Measurements from ENCODE around the gene NRXN3.
"Not testable (repeated sequence)": the region's sequence is repeated elsewhere in the genome, so short reads cannot be mapped to it uniquely, and the experiment has no call there.

Gene NRXN3

GRCh38 chr14:79100578-79100977 is 930.4 kb downstream of the NRXN3 start:
- no peak for FAIRE-seq

GRCh38 chr14:79101388-79101787 is 931.2 kb downstream of the NRXN3 start:
- FAIRE-seq = no peak

- no peak for FAIRE-seq
Measured at GRCh38 chr14:79103764-79104163, 933.6 kb downstream of the NRXN3 start.

GRCh38 chr14:79110564-79110963 is 940.4 kb downstream of the NRXN3 start:
- FAIRE-seq = not testable (repeated sequence)

GRCh38 chr14:79111987-79112501 is 941.9 kb downstream of the NRXN3 start:
- FAIRE-seq = no peak

GRCh38 chr14:79117561-79117960 is 947.4 kb downstream of the NRXN3 start:
- FAIRE-seq = no peak

- no peak for FAIRE-seq
Measured at GRCh38 chr14:79118291-79118690, 948.1 kb downstream of the NRXN3 start.

GRCh38 chr14:79134361-79134760 is 964.2 kb downstream of the NRXN3 start:
- FAIRE-seq = no peak

GRCh38 chr14:79136071-79137044 is 966.2 kb downstream of the NRXN3 start:
- no peak for FAIRE-seq

- no peak for FAIRE-seq
Measured at GRCh38 chr14:79137045-79137430, 966.9 kb downstream of the NRXN3 start.

GRCh38 chr14:79137836-79138235 is 967.7 kb downstream of the NRXN3 start:
- FAIRE-seq = no peak

- FAIRE-seq = no peak
Measured at GRCh38 chr14:79144896-79145295, 974.7 kb downstream of the NRXN3 start.

- FAIRE-seq = no peak
Measured at GRCh38 chr14:79150226-79150625, 980.1 kb downstream of the NRXN3 start.

GRCh38 chr14:79157369-79157768 is 987.2 kb downstream of the NRXN3 start:
- FAIRE-seq = no peak

GRCh38 chr14:79161571-79161970 is 991.4 kb downstream of the NRXN3 start:
- FAIRE-seq = no peak

GRCh38 chr14:79162833-79163232 is 992.7 kb downstream of the NRXN3 start:
- no peak for FAIRE-seq

- no peak for FAIRE-seq
Measured at GRCh38 chr14:79165471-79166090, 995.4 kb downstream of the NRXN3 start.

- no peak for FAIRE-seq
Measured at GRCh38 chr14:79166171-79166570, 996.0 kb downstream of the NRXN3 start.

- FAIRE-seq = no peak
Measured at GRCh38 chr14:79167957-79168356, 997.8 kb downstream of the NRXN3 start.

- no peak for FAIRE-seq
Measured at GRCh38 chr14:79175671-79176070, 1005.5 kb downstream of the NRXN3 start.

GRCh38 chr14:79177106-79177505 is 1006.9 kb downstream of the NRXN3 start:
- no peak for FAIRE-seq

GRCh38 chr14:79178719-79179118 is 1008.5 kb downstream of the NRXN3 start:
- no peak for FAIRE-seq

GRCh38 chr14:79179985-79180384 is 1009.8 kb downstream of the NRXN3 start:
- FAIRE-seq = no peak

- no peak for FAIRE-seq
Measured at GRCh38 chr14:79180656-79181055, 1010.5 kb downstream of the NRXN3 start.
